Activated CD4-positive, CD25-positive, alpha-beta regulatory T cell treated with anti-CD3 and anti-CD28 coated beads, Interleukin-2, amount 50 U/mL, for 16 hours (primary cell): ENCODE measurements around the gene RRBP1.

Experiments used
- DNase-seq: peaks from one replicate; pipeline ENCODE4 v3.0.0-alpha.2; 2020; ENCODE audit warnings: low read depth, low spot score

Gene RRBP1, protein sequence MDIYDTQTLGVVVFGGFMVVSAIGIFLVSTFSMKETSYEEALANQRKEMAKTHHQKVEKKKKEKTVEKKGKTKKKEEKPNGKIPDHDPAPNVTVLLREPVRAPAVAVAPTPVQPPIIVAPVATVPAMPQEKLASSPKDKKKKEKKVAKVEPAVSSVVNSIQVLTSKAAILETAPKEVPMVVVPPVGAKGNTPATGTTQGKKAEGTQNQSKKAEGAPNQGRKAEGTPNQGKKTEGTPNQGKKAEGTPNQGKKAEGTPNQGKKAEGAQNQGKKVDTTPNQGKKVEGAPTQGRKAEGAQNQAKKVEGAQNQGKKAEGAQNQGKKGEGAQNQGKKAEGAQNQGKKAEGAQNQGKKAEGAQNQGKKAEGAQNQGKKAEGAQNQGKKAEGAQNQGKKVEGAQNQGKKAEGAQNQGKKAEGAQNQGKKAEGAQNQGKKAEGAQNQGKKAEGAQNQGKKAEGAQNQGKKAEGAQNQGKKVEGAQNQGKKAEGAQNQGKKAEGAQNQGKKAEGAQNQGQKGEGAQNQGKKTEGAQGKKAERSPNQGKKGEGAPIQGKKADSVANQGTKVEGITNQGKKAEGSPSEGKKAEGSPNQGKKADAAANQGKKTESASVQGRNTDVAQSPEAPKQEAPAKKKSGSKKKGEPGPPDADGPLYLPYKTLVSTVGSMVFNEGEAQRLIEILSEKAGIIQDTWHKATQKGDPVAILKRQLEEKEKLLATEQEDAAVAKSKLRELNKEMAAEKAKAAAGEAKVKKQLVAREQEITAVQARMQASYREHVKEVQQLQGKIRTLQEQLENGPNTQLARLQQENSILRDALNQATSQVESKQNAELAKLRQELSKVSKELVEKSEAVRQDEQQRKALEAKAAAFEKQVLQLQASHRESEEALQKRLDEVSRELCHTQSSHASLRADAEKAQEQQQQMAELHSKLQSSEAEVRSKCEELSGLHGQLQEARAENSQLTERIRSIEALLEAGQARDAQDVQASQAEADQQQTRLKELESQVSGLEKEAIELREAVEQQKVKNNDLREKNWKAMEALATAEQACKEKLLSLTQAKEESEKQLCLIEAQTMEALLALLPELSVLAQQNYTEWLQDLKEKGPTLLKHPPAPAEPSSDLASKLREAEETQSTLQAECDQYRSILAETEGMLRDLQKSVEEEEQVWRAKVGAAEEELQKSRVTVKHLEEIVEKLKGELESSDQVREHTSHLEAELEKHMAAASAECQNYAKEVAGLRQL (N-terminal part only)

DNA sequence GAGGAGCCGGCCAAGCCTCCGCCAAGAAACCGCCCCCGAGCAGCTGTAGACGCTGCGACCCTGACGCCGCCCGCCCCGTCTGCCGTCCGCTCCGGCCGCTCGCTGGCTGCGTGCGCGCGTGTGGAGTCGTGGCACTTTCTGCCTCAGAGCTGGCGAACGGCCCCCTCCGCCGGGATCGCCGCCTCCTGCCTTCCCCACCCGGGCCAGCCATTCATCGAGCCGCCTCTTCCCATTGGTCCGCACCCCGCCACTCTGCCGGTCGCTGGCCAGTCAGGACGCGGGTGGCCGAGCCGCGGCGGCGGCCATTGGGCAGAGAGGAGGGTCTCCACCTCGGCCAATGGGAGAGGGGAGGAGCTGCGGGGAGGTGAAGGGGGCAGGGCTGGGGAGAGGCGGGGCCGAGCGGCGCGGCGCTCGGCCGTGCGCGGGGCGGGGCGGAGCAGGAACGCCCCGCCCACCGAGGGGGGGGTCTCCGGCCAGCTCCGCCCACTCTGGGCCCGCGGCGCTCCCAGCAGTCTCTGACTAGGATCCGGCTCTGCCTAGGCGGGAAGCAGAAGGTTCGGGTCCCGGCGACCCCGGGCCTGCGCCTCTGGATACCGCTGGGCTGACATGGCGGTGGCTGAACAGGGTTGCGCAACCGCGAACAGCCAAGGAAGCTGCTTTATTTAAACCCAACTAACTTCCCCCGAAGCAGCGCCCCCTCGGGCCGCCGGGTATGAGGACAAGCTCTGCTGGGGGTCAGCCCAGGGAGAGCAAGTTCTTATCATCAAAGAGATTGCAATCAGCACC lies at the start of gene RRBP1:
Gene RRBP1 (minus strand): TSS at position 140 of the 786 bp plus-strand sequence. CDS start 21,735 bp downstream, outside the sequence.
- DNase-seq: peak; percentile 93

DNA sequence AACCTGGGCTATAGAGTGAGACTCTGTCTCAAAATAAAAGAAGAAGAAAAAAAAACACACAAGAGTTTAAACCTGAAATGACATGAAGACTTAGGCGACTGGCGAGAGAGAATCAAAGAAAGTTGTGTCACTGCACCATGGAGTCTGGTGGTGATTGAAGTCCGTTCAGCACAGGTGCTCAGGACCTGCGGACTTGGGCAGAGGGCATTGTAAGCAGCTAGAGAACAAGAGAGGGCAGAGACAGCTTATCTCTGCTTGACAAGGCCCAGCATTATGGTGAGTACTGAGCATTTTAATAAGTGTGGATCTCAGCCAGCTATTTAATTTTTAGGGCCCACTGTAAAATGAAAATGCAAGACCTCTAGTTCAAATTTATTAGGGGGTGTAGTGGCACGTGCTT lies 49.2 kb upstream of the RRBP1 start:
- no peak for DNase-seq

DNA sequence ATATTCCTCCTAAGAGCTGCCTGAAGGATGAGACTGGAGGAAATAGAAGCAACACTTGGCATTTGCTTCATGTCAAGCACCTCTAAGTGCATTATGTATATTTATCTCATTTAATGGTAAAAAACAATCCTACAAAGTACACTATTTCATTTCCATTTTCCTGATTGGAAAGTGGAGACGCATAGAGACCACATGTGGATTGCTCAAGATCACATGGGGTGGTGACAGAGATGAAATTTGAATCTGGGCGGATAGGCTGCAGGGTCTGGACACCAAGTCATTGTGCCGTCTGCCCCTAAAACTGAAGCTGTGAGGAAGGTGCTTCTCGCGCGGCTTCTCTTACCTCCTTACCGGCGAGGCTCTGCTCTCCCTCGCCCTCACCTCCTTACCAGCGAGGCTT lies 48.0 kb upstream of the RRBP1 start:
- DNase-seq: no peak

GRCh38 chr20:17728074-17728473 lies 46.0 kb upstream of the RRBP1 start:
- DNase-seq: no peak

GRCh38 chr20:17727351-17727750 lies 45.3 kb upstream of the RRBP1 start:
- DNase-seq: no peak

DNA sequence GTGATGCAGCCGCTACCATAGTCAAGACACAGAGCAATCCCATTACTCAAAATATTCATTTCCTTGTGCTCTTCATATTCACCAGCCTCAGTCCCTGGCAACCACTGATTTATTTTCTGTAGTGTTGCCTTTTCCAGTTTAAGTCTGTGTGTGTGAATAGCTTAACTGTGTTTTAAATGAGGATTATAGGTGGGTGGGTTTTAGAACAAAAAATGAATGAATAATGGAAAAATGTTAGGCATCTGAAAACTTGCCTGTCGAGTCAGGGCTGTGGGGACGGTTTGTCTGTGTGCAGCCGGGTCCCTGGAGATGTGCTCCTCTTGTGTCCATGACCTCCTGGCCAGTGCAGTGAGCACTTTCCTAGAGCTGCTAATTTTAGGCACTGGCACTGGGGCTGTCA lies 44.9 kb upstream of the RRBP1 start:
- no peak for DNase-seq

DNA sequence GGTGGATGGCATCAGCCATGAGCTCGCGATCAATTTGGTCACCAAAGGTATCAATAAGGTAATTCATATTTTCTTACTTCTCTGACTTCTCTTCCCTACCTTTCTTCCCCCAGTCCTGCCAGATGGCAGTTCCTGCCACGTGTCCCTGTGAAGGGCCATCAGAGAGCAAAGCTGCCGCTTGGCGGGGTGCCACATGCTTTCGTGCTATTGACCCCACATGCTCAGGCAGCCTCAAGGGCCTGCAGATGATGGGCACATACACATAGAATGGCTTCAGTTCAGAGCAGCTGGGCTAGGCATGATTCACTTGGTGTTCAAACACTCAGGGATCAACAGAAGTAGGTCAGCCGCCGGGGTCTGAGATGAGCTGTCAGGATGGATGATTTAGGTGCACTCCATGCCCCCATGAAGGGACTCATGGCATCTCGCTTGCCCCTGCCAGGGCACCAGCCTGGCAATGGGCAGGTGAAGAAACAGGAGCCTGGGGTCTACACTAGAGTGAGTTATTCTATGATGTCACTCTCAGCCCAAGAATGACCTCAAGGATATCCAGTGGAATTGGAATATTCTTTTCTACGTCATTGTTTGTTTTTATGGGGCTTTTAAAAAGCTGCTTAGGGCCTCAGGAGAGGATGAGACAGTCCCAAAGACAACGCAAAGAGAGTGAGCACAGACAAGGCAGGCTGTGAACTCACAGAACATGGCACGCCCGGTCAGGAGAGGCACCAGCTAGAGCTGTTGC lies 43.2 kb upstream of the RRBP1 start:
- DNase-seq: no peak

- no peak for DNase-seq
These were observed 41.3 kb upstream of the RRBP1 start for GRCh38 chr20:17723301-17723691.

DNA sequence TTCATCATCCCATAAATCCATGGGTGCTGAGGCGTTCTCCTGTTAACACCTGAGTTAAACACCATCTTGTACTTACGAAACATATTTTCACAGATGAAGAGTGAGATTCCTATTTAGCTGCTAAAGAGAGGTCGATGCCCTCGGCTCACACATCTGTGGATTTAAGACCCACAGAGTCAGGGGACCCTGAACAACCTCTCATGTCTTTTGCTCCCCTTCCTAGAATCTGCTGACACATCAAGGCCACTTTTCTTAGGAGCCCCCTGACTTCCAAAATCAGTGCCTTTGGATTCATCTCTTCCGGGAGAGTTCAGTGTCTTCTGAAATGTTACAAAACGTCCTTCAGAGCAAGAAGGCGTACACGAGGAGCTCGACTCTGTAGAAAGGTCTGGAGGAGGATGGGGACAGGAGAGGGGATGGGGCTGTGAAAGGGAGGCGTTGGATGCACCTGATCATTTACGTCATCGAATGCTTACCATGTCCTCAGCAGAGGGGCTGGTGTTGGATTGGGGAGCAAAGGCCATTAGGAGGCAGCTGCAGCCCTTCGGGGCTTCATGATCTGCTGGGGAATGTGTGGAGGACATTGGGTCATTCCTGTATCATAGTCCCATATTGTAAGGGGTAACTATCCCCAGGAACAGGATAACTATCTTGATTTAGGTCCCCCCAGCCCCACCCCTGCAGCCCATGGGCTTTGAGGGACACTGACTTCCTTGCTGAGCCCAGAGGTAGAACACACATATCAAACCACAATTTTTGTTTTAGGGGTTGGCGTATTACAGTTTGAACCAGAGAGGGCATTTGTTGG lies 40.7 kb upstream of the RRBP1 start:
- DNase-seq: no peak

DNA sequence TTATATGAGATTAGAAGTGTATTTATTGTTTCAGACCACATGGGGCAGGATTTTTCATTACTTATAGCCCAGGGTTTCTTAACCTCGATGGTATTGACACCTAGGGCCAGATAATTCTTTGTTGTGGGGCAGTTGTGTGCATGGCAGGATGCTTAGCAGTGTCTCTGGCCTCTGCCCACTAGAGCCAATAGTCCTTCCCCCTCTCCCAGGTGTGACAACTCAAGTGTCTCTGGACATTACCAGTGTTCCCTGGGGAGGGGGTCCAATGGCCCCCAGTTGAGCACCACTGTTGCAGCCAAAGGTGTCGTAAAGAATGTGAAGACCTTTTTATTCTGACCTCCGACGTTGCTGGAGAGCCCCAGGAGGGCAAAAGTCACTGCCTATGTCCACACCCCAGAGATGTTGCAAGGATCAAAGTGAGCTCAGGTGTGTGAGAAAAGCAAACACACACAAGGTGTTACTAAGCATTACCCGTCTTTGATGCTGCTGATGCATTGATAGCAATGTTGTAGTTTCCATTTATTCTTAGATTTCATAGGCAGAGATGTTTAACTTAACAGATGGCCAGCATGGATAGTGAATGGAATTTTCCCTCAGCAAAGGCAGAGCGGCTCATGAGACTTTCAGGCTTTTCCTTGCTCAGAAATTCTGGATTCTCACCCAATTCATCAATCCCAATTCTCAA lies 39.9 kb upstream of the RRBP1 start:
- no peak for DNase-seq

DNA sequence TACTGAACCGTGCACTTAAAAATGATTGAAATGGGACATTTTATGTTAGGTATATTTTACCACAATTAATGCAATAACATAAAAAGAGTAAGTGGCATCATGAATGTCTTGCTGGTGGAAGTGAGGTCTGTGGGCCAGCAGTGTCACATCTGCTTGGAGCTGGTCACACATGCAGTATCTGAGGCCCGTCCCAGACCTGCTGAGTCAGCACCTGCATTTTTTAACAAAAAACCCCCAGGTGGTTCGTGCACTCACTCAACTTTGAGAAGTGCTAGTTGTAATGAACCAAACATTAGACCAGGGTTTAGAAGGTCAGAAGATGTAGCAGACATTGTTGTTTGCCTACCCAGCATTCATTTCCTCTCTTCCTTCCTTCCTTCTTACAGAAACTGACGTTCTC lies 38.7 kb upstream of the RRBP1 start:
- no peak for DNase-seq

DNA sequence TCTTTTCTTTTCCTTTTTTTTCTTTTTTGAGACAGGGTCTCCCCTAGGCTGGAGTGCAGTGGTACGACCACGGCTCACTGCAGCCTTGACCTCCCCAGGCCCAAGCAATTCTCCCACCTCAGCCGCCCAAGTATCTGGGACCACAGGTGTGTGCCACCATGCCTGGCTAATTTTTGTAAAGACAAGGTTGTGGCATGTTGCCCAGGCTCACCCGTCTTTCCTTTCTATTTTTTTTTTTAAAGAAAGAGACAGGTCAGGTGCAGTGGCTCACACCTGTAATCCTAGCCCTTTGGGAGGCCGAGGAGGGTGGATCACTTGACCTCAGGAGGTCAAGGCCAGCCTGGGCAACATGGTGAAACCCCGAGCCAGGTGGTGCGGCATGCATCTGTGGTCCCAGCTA lies 34.3 kb upstream of the RRBP1 start:
- no peak for DNase-seq

DNA sequence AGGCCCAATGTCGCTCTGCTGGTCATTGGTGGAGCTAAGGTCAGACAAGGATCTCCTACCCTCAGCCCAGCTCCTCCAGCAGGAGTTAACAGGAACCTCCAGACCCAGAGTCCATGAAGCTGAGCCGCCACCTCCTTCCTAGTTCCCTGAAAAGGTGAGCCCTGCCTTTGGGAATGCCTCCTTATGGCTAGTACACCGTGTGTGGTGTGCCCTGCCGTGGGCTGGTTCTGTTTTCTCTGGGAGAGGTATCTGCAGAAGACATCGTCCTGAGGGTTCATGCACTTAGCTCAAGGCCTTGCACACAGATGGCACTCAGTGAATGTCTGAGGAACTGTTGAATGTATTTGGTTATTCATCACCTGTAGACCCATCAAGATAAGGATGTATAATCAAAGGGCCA lies 33.0 kb upstream of the RRBP1 start:
- DNase-seq: no peak

GRCh38 chr20:17714597-17714996 lies 32.6 kb upstream of the RRBP1 start:
- no peak for DNase-seq

DNA sequence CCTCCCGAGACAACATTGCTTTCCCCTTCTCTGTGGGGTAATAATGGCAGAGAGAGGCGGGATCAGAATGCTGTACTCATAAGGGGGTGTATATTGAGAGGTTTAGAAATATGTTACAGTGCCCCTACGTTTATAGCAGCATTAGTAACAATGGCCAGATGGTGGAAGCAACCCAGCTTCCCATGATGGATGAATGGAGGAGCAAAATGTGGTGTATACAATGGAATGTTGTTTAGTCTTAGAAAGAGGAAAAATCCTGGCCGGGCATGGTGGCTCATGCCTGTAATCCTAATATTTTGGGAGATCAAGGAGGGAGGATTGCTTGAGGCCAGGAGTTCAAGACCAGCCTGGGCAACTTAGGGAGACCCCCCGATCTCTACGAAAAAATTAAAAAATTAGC lies 30.7 kb upstream of the RRBP1 start:
- DNase-seq: no peak

- no peak for DNase-seq
These were observed 30.2 kb upstream of the RRBP1 start for GRCh38 chr20:17712201-17712600.

- DNase-seq: no peak
These were observed 29.2 kb upstream of the RRBP1 start for GRCh38 chr20:17711267-17711627.

- no peak for DNase-seq
These were observed 28.6 kb upstream of the RRBP1 start for GRCh38 chr20:17710379-17711266.
